K562 (cell line): Measurements from ENCODE around the gene SCARF1. TPM values are rescaled to one million over a fixed set of nuclear protein-coding genes. Genes with fewer than 3 reads are reported as not detected.

Experiments used
- polyA plus RNA-seq, 8 experiments: library from polyadenylated mRNA; depleted of rRNA in 4 of 8; stranded (reverse) in 5 of 8; unstranded in 3 of 8; fragments of >200 nt; fragmentation: Nextera tagmentation in 2 of 8; fragmentation: Illumina TruSeq in 1 of 8; extraction: Ambion mirVana in 2 of 8; extraction: Trizol in 1 of 8; gene quantifications; 2 replicates each; pipeline versions ENCODE4 v1.2.1 to v1.2.3, GENCODE V29; 2011 to 2014; ENCODE audit warnings: inconsistent platforms in 1 of 8, missing spikeins in 1 of 8
- total RNA-seq, 7 experiments: library from RNA; depleted of rRNA in 6 of 7; stranded (reverse); fragments of >200 nt in 6 of 7; fragmentation: Illumina TruSeq in 2 of 7; extraction: Trizol in 2 of 7; gene quantifications; 2 replicates each; pipeline versions ENCODE4 v1.2.1 to v1.2.3, GENCODE V29; 2011 to 2021; ENCODE audit warnings: low replicate concordance in 1 of 7
- TF ChIP-seq, protein P1 (sequence below): fragments of 450-650 bp; IDR thresholded peaks from 2 replicates; pipeline ENCODE4 v1.6.1; 2016; ENCODE audit warnings: mild to moderate bottlenecking, moderate library complexity

Gene SCARF1
- total and polyA plus RNA-seq, 9 of the 15 experiments (the other 6 are each of a cell fraction or from before 2014, with no cell fraction given): 0.04 to 2.1 (median 0.63) TPM

DNA sequence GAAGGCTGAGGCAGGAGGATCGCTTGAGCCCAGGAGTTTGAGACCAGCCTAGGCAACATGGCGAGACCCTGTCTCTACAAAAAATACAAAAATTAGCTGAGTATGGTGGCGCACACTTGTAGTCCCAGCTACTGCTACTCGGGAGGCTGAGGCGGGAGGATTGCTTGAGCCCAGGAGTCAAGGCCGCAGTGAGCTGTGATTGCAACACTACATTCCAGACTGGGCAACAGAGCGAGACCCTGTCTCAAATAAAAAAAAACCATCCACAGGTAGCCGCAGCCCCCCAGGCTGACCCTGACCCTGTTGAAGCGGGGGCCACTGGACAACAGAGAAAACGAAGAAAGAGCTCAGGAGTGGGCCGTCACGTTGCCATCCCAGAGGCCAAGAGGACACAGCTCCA lies 20.9 kb downstream of the SCARF1 start (continued):
- TF ChIP-seq, protein P1, sequence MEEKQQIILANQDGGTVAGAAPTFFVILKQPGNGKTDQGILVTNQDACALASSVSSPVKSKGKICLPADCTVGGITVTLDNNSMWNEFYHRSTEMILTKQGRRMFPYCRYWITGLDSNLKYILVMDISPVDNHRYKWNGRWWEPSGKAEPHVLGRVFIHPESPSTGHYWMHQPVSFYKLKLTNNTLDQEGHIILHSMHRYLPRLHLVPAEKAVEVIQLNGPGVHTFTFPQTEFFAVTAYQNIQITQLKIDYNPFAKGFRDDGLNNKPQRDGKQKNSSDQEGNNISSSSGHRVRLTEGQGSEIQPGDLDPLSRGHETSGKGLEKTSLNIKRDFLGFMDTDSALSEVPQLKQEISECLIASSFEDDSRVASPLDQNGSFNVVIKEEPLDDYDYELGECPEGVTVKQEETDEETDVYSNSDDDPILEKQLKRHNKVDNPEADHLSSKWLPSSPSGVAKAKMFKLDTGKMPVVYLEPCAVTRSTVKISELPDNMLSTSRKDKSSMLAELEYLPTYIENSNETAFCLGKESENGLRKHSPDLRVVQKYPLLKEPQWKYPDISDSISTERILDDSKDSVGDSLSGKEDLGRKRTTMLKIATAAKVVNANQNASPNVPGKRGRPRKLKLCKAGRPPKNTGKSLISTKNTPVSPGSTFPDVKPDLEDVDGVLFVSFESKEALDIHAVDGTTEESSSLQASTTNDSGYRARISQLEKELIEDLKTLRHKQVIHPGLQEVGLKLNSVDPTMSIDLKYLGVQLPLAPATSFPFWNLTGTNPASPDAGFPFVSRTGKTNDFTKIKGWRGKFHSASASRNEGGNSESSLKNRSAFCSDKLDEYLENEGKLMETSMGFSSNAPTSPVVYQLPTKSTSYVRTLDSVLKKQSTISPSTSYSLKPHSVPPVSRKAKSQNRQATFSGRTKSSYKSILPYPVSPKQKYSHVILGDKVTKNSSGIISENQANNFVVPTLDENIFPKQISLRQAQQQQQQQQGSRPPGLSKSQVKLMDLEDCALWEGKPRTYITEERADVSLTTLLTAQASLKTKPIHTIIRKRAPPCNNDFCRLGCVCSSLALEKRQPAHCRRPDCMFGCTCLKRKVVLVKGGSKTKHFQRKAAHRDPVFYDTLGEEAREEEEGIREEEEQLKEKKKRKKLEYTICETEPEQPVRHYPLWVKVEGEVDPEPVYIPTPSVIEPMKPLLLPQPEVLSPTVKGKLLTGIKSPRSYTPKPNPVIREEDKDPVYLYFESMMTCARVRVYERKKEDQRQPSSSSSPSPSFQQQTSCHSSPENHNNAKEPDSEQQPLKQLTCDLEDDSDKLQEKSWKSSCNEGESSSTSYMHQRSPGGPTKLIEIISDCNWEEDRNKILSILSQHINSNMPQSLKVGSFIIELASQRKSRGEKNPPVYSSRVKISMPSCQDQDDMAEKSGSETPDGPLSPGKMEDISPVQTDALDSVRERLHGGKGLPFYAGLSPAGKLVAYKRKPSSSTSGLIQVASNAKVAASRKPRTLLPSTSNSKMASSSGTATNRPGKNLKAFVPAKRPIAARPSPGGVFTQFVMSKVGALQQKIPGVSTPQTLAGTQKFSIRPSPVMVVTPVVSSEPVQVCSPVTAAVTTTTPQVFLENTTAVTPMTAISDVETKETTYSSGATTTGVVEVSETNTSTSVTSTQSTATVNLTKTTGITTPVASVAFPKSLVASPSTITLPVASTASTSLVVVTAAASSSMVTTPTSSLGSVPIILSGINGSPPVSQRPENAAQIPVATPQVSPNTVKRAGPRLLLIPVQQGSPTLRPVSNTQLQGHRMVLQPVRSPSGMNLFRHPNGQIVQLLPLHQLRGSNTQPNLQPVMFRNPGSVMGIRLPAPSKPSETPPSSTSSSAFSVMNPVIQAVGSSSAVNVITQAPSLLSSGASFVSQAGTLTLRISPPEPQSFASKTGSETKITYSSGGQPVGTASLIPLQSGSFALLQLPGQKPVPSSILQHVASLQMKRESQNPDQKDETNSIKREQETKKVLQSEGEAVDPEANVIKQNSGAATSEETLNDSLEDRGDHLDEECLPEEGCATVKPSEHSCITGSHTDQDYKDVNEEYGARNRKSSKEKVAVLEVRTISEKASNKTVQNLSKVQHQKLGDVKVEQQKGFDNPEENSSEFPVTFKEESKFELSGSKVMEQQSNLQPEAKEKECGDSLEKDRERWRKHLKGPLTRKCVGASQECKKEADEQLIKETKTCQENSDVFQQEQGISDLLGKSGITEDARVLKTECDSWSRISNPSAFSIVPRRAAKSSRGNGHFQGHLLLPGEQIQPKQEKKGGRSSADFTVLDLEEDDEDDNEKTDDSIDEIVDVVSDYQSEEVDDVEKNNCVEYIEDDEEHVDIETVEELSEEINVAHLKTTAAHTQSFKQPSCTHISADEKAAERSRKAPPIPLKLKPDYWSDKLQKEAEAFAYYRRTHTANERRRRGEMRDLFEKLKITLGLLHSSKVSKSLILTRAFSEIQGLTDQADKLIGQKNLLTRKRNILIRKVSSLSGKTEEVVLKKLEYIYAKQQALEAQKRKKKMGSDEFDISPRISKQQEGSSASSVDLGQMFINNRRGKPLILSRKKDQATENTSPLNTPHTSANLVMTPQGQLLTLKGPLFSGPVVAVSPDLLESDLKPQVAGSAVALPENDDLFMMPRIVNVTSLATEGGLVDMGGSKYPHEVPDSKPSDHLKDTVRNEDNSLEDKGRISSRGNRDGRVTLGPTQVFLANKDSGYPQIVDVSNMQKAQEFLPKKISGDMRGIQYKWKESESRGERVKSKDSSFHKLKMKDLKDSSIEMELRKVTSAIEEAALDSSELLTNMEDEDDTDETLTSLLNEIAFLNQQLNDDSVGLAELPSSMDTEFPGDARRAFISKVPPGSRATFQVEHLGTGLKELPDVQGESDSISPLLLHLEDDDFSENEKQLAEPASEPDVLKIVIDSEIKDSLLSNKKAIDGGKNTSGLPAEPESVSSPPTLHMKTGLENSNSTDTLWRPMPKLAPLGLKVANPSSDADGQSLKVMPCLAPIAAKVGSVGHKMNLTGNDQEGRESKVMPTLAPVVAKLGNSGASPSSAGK: no peak
